Esophagus muscularis mucosa (tissue), 3 donors: ENCODE results near the gene KMT2D.

Experiments used
- POLR2A ChIP-seq: fragments of 450-650 bp; IDR thresholded peaks from one replicate; pipeline ENCODE4 v1.6.1; 2017; ENCODE audit warnings: antibody characterized with exemption, moderate library complexity, mild to moderate bottlenecking, low read depth
- POLR2AphosphoS5 ChIP-seq, 2 donors: sonication (generic); formaldehyde crosslinking; IDR thresholded peaks; one replicate each; pipeline ENCODE4 v1.6.1; 2017; ENCODE audit warnings: antibody characterized with exemption in 2 of 2
- TF ChIP-seq, protein P1 (sequence below), 3 experiments: fragments of 200-600 bp in 2 of 3; fragments of 450-650 bp in 1 of 3; sonication (generic) in 2 of 3; IDR thresholded peaks; one replicate each; pipeline ENCODE4 v1.5.1; 2017 to 2019; ENCODE audit warnings: antibody characterized with exemption in 3 of 3, mild to moderate bottlenecking in 2 of 3, moderate library complexity in 1 of 3

DNA sequence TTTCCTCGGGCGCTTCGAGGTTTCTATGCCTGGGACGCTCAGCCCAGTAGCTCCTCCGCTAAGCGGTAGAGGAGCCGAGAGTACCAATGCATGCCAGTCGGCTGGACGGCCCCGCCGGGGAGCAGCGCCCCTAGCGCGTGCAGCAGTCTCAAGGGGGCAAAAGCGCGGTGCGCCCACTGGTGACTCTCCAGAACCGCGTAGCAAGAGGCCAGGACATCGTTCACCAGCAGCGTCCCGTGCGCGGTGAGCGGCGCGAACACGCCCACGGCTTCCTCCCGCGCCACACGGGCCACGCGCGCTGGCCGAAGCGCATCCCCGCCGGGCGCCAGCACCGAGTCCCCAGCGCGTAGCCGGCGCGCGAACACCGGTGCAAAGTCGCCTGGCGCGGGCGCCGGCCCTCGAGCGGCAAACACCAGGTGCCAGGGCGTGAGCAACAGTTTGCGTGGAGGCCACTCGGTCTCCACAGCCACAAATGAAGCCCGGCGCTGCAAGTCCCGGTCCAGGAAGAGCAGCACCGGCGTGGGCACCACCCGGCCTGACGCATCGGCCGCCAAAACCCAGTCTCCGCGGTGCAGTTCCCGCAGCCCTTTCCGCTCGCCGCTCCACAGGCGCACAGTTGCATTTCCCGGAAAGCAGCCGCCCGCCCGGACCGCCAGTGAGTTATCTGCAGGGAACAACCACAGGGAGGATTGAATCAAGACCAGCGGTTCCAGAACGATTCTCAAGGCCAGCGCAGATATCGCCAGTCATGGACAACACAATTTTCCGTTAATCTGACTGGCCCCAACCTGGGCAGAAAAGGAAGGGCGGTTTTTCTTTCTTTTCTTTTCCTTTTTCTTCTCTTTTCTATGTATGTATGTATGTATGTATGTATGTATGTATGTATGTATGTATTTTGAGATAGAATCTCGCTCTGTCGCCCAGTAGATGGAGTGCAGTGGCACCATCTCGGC lies 29.5 kb upstream of the KMT2D start:
- TF ChIP-seq, protein P1, sequence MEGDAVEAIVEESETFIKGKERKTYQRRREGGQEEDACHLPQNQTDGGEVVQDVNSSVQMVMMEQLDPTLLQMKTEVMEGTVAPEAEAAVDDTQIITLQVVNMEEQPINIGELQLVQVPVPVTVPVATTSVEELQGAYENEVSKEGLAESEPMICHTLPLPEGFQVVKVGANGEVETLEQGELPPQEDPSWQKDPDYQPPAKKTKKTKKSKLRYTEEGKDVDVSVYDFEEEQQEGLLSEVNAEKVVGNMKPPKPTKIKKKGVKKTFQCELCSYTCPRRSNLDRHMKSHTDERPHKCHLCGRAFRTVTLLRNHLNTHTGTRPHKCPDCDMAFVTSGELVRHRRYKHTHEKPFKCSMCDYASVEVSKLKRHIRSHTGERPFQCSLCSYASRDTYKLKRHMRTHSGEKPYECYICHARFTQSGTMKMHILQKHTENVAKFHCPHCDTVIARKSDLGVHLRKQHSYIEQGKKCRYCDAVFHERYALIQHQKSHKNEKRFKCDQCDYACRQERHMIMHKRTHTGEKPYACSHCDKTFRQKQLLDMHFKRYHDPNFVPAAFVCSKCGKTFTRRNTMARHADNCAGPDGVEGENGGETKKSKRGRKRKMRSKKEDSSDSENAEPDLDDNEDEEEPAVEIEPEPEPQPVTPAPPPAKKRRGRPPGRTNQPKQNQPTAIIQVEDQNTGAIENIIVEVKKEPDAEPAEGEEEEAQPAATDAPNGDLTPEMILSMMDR (IDR thresholded peaks at IDR 0.05), result no peak
- TF ChIP-seq POLR2A, result no peak
- TF ChIP-seq POLR2AphosphoS5 (IDR thresholded peaks at IDR 0.05), result no peak
